Cardiac septum (tissue), 1 donor: ENCODE measurements around the gene ATPAF2. TPM values are rescaled to one million over a fixed set of nuclear protein-coding genes. Genes with fewer than 3 reads are reported as not detected.
"Not testable (repeated sequence)": the region's sequence is repeated elsewhere in the genome, so short reads cannot be mapped to it uniquely, and the experiment has no call there.

Experiments
- DNase-seq: peaks from one replicate; pipeline ENCODE4 v3.0.0-alpha.2; 2020; ENCODE audit warnings: low spot score
- intact Hi-C: fragments of 100-400 bp; cut with DNase I; formaldehyde crosslinking; loops from one replicate; pipeline ENCODE4 v1.14.0; 2022
- total RNA-seq: library from RNA; stranded (reverse); fragmentation: NEBNext Ultra II Directional; extraction: Animal tissue kit (Norgen Biotek cat#: 25700); gene quantifications from one replicate; pipeline ENCODE4 v1.2.1, GENCODE V29; 2021
- donor health status: DM: no; HTN: no; CAD: no.

ATPAF2 gene
- total RNA-seq, 1 donor from 2014 or later, result 31.5 TPM

GRCh38 chr17:18017958-18018357 lies 21.0 kb downstream of the ATPAF2 start:
- DNase-seq, result no peak
- intact Hi-C loops, result no loop called here

DNA sequence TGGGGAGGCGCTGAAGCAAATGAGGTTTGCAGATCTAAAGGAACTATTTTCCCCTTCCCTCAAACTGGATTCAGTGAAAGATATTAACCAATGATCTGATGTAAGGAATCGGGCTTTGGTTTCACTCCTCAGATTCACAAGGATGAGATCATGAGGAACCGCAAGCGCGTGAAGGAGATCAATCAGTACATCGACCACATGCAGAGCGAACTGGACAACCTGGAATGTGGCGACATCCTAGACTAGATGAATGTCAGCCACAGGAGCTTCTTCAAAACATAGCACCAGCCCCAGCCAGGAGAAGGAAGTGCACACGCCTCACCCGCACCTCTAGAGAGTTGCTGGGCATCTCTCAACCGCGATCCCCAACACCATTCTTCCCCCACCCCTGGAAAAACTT lies 22.5 kb downstream of the ATPAF2 start:
- intact Hi-C loops, result no loop called here
- DNase-seq, result no peak

DNA sequence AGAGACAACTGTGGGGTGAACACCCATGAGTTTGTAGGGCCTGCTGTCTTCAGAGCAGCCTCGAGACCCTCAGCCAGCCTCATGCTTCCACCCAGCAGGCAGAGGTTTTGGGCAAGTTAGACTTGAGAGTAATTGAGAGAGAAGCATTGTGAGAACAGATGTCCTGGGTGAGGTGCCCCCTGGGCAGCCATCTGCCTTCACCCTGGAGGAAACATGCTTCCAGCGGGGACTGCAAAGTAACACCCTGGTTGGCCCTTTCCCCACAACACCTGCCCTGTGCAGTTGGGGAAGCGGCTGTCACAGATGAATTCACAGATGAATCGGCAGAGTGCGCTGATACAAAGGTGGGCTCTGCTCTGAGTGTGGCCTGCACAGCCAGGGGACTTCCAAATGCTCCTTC lies 23.4 kb downstream of the ATPAF2 start:
- DNase-seq, result no peak
- intact Hi-C loops, result no loop called here

DNA sequence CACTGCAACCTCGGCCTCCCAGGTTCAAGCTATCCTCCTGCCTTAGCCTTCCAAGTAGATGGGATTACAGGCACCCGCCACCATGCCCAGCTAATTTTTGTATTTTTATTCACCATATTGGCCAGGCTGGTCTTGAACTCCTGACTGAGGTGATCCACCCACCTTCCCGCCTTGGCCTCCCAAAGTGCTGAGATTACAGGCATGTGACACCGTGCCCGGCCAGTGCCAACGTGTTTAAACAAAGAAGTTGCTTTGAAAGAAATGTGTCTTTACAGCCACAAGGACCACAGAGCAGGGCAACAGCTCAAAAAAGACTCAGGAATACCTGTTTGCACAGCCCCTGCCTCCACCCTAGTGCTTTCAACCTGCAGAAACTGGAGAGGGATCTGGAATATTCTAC lies 25.0 kb downstream of the ATPAF2 start:
- DNase-seq, result no peak
- intact Hi-C loops, result no loop called here

- intact Hi-C loops, result no loop called here
Observed at GRCh38 chr17:18011286-18011685, 27.7 kb downstream of the ATPAF2 start.

GRCh38 chr17:18009609-18010420 lies 29.2 kb downstream of the ATPAF2 start:
- intact Hi-C loops, result no loop called here
- no peak for DNase-seq

More at GRCh38 chr17:18011286-18011685, 27.7 kb downstream of the ATPAF2 start:
- no peak for DNase-seq

DNA sequence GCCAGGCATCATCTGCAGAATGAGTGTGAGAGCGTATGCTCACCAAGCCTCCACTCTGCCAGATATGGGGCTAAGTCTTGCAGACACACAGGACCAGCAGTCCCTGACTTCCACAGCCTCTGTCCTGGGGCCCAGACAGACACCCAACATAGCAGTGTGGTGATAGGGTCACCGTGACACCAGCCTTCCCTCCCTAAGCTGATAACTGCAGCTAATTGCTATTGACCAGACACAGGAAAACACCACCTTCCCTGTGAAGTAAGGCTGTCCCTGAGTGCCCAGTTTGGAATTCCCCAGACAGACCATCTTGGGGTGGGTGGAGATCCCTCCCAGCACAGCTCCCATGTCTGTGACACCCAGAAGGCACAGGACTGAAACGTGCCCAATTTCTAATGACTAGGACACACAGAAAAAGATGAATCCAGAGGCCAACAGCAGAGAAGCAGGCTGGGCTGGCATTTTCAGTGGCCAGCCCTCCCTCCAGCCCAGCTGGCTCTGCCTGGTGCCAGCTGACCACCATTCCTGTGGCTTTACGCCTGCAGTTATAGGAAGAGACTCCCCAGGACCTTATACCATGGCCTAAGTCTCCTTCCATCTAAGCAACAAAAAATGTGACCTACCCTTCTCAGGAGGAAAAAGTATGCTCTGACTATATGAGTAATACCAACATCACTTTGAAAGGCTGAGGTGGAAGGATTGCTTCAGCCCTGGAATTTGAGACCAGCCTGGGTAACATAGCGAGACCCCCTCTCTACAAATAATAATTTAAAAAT lies 30.3 kb downstream of the ATPAF2 start:
- intact Hi-C loops, result no loop called here
- no peak for DNase-seq

DNA sequence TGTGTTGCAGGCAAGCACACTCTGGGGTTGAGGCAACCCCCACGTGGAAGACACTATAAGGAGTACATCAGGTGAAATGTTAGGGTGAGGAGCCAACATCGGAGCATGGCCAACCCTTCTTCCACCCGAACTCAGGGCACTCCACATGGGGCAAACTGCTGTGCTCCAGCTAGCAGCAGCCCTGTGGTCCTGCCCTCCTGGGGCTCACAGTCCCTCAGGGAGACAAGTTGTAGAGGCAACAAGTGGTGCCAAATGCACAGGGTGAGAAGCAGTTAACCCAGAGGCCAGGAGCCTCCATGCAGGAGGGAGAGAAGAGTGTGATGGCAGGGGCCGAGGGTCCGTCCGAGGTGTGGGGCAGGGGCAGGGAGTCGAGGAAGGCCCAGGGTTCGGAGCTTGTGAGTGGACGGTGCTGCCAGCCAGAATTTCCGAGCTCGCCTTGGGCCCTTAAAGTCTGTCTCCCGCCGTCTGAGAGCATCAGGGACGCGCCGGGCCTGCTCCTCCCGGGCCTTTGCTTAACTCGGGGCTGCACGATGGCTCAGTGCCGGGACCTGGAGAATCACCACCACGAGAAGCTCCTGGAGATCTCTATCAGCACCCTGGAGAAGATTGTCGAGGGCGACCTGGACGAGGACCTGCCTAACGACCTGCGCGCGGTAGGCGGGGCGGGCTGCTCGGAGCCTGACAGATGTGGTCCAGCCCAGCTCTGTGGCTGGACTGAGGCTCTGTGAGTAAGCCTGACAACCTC lies 32.3 kb downstream of the ATPAF2 start:
- DNase-seq, result no peak
- intact Hi-C loops, result no loop called here

- no peak for DNase-seq
- intact Hi-C loops, result no loop called here
Observed at GRCh38 chr17:18005496-18005895, 33.5 kb downstream of the ATPAF2 start.

DNA sequence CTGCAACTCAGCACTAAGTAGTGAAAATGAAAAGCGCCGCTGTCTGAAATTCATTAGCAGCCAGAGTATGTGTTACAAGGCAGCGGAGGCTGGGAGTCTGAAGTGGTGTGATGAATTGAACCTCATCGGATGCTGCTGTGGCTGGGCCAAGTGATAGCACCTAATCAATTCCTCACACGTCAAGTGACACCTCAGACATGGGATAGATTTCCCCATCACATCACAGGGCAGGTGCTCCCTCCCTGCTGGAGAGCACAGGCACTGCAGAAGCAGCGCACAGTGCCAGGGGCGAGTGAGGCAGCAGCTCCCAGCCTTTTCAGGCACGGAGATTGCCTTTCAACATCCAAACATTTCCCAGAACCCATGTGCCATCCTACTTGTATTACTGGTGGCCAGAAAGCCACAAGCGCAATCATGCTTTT lies 34.1 kb downstream of the ATPAF2 start:
- DNase-seq, result no peak

DNA sequence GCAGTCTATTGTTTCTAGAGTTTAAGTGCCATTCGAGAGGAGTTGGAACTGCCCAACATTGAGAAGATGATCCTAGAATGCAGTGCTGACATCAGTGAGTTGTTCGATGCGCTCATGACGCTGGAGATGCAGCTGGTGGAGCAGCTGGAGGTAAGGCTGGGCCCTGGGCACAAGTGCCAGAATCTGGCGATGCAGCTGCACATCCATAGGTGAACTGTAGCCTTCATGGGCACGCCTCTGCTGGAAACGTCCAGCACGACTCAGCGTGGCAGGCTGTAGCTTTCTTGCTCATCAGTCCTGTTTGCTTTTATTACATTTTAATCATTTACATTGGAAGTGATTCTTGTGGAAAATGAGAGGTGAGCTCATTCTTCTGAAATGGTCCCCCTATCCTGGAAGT lies 34.6 kb downstream of the ATPAF2 start:
- intact Hi-C loops, result no loop called here

More for the DNA sequence above, 34.1 kb downstream of the ATPAF2 start:
- intact Hi-C loops, result no loop called here

GRCh38 chr17:18002171-18002570 lies 36.8 kb downstream of the ATPAF2 start:
- no peak for DNase-seq
- intact Hi-C loops, result no loop called here

More for the DNA sequence above, 34.6 kb downstream of the ATPAF2 start:
- no peak for DNase-seq

- no peak for DNase-seq
- intact Hi-C loops, result no loop called here
Observed at GRCh38 chr17:18000030-18000408, 38.9 kb downstream of the ATPAF2 start.

- intact Hi-C loops, result no loop called here
- no peak for DNase-seq
Observed at GRCh38 chr17:17999364-18000029, 39.5 kb downstream of the ATPAF2 start.

GRCh38 chr17:17998934-17999333 lies 40.0 kb downstream of the ATPAF2 start:
- DNase-seq, result no peak
- intact Hi-C loops, result no loop called here

DNA sequence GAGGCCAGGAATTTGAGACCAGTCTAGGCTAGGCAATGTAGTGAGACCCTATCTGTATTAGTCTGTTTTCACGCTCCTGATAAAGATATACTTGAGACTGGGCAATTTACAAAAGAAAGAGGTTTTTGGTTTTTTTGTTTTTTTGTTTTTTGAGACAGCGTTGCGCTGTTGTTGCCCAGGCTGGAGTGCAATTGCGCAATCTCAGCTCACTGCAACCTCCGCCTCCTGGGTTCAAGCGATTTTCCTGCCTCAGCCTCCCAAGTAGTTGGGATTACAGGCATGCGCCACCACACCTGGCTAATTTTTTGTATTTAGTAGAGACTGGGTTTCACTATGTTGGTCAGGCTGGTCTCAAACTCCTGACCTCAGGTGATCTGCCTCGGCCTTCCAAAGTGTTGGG lies 43.1 kb downstream of the ATPAF2 start:
- DNase-seq, intact Hi-C loops: not testable (repeated sequence)

DNA sequence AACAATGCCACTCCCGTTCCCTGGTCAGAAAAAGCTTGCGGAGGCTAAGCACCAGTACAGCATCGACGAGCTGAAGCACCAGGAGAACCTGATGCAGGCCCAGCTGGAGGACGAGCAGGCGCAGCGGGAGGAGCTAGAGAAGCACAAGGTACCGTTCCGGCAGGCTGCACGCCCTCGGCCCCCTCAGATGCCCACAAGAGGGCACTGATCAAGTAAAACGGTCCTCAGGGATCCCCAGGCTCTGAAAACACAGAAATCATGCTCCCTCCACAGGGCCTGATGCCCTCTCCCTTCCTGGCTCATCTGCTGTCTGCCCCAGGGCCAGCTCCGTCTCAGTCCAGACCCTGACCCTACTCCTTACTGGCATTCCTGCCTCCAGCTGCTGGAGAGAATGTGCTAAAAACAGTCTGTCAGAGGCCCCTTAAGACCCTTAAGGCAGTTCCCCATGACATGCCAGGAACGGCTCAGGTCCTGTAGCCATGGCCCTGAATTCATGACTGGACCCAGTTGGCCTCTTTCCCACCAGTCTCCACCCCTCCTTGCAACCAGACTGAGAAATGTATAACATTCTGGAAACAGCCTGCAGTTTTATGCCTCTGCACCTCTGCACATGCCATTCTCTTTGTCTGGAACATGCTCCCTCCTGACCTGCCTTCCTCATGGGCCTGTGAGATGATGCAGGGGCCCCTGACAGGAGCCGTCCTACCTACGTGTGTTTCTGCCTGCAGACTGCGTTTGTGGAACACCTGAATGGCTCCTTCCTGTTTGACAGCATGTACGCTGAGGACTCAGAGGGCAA lies 44.5 kb downstream of the ATPAF2 start:
- intact Hi-C loops, result loop anchor here (1.0 kb wide), 1 partner anchor 39 kb away; no protein-coding TSS in a partner anchor
- no peak for DNase-seq

DNA sequence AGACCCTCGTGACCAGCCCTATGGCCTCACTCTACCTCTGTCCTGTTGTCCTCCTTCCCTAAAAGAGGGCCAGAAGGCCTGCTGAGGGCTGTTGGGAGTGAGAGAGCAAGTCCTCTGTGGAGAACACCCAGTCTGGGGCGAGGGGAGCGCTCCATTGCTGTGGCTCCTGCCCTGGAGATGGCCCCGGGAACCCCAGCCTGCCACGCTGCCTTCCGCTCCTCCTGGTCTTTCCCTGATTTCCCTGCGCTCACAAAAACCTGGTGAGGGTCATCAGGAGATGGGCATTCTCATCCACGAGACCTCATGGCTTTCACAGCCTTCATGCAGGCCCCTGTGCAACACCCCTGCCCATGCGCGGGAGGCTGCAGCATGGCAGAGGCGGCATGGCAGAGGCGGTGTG lies 45.1 kb downstream of the ATPAF2 start:
- DNase-seq, result no peak
- intact Hi-C loops, result loop anchor here (1.0 kb wide), 1 partner anchor 39 kb away; no protein-coding TSS in a partner anchor

DNA sequence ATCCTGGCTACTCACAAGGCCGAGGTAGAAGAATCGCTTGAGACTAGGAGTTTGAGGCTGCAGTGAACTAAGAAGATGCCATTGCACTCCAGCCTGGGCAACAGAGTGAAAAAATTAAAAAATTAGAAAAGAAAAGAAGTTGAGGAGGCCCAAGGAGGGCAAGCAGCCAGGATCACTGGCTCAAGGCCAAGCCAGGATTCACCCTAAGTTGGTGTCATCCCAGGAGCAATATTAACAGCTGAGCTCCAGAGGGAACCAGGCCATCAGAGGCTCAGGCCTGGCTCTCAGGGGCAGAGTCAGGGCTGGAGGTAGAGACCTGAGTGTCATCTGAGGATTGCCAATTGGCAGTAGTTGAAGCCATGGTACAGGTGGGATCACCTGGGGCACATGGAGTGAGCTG lies 45.6 kb downstream of the ATPAF2 start:
- DNase-seq, result no peak

More for the DNA sequence above, 45.6 kb downstream of the ATPAF2 start:
- intact Hi-C loops, result no loop called here
